K562 (cell line): Measurements from ENCODE around the gene DEDD. TPM values are rescaled to one million over a fixed set of nuclear protein-coding genes. Genes with fewer than 3 reads are reported as not detected.

Experiments used
- ARID1B ChIP-seq: fragments of 450-650 bp; IDR thresholded peaks from 2 replicates; pipeline ENCODE4 v1.6.1; 2016; ENCODE audit warnings: antibody characterized with exemption, mild to moderate bottlenecking, inconsistent platforms
- ARID4B ChIP-seq: sonication (generic); formaldehyde crosslinking; IDR thresholded peaks from 2 replicates; pipeline ENCODE4 v1.8.0; 2022; ENCODE audit warnings: mild to moderate bottlenecking, missing genetic modification reagents
- ASH1L ChIP-seq: fragments of 450-650 bp; IDR thresholded peaks from 2 replicates; pipeline ENCODE4 v1.6.1; 2018; ENCODE audit warnings: borderline replicate concordance, mild to moderate bottlenecking, low read depth; ENCODE audit not compliant: partially characterized antibody
- DIDO1 ChIP-seq: fragments of 450-650 bp; IDR thresholded peaks from 2 replicates; pipeline ENCODE4 v1.6.1; 2016; ENCODE audit warnings: low read depth, missing biosample characterization, missing genetic modification characterization
- DPF2 ChIP-seq: fragments of 450-650 bp; IDR thresholded peaks from 2 replicates; pipeline ENCODE4 v1.6.1; 2016
- E2F8 ChIP-seq: fragments of 450-650 bp; IDR thresholded peaks from 2 replicates; pipeline ENCODE4 v1.7.1; 2018; ENCODE audit warnings: mild to moderate bottlenecking, low read depth; ENCODE audit not compliant: partially characterized antibody
- FOXK2 ChIP-seq, 2 experiments: fragments of 450-650 bp; IDR thresholded peaks in 1 of 2; conservative IDR thresholded peaks in 1 of 2; 2 replicates each; pipeline ENCODE4 v1.6.1; 2016; ENCODE audit warnings: low read depth in 2 of 2, mild to moderate bottlenecking in 1 of 2
- GATAD2A ChIP-seq: fragments of 450-650 bp; IDR thresholded peaks from 2 replicates; pipeline ENCODE4 v1.6.1; 2017
- HDGF ChIP-seq: fragments of 450-650 bp; IDR thresholded peaks from 2 replicates; pipeline ENCODE4 v1.6.1; 2016
- KDM5B ChIP-seq: fragments of 200-600 bp; sonication (generic); IDR thresholded peaks from 2 replicates; pipeline ENCODE4 v1.6.1; 2012; ENCODE audit warnings: low read depth, mild to moderate bottlenecking, moderate library complexity, low read length, control low read depth, inconsistent platforms; ENCODE audit not compliant: insufficient replicate concordance
- NCOA1 ChIP-seq: fragments of 450-650 bp; IDR thresholded peaks from 2 replicates; pipeline ENCODE4 v1.6.1; 2016; ENCODE audit warnings: low read depth
- NCOA6 ChIP-seq: fragments of 450-650 bp; IDR thresholded peaks from 2 replicates; pipeline ENCODE4 v1.6.1; 2017; ENCODE audit warnings: mild to moderate bottlenecking
- NFYB ChIP-seq: IDR thresholded peaks from 2 replicates; pipeline ENCODE4 v1.6.1; 2011; ENCODE audit warnings: mild to moderate bottlenecking, moderate library complexity; ENCODE audit not compliant: insufficient read length; ENCODE audit errors: extremely low read depth
- OTX1 ChIP-seq: fragments of 450-650 bp; formaldehyde crosslinking; IDR thresholded peaks from 2 replicates; pipeline ENCODE4 v1.4.0; 2022; ENCODE audit warnings: mild to moderate bottlenecking
- POLR2G ChIP-seq: fragments of 200-400 bp; formaldehyde crosslinking; IDR thresholded peaks from 2 replicates; pipeline ENCODE4 v1.6.1; 2017; ENCODE audit warnings: low read depth, mild to moderate bottlenecking, antibody characterized with exemption, low read length, moderate library complexity
- SNIP1 ChIP-seq: fragments of 450-650 bp; IDR thresholded peaks from 2 replicates; pipeline ENCODE4 v1.7.1; 2017; ENCODE audit warnings: low read depth, mild to moderate bottlenecking
- USF2 ChIP-seq: sonication (generic); formaldehyde crosslinking; IDR thresholded peaks from 2 replicates; pipeline ENCODE4 v1.5.0; 2020; ENCODE audit warnings: missing genetic modification reagents
- ZNF280A ChIP-seq: fragments of 450-650 bp; IDR thresholded peaks from 2 replicates; pipeline ENCODE4 v1.6.1; 2018; ENCODE audit warnings: mild to moderate bottlenecking, low read depth; ENCODE audit not compliant: partially characterized antibody
- polyA plus RNA-seq, 8 experiments: library from polyadenylated mRNA; depleted of rRNA in 4 of 8; stranded (reverse) in 5 of 8; unstranded in 3 of 8; fragments of >200 nt; fragmentation: Nextera tagmentation in 2 of 8; fragmentation: Illumina TruSeq in 1 of 8; extraction: Ambion mirVana in 2 of 8; extraction: Trizol in 1 of 8; gene quantifications; 2 replicates each; pipeline versions ENCODE4 v1.2.1 to v1.2.3, GENCODE V29; 2011 to 2014; ENCODE audit warnings: inconsistent platforms in 1 of 8, missing spikeins in 1 of 8
- total RNA-seq, 7 experiments: library from RNA; depleted of rRNA in 6 of 7; stranded (reverse); fragments of >200 nt in 6 of 7; fragmentation: Illumina TruSeq in 2 of 7; extraction: Trizol in 2 of 7; gene quantifications; 2 replicates each; pipeline versions ENCODE4 v1.2.1 to v1.2.3, GENCODE V29; 2011 to 2021; ENCODE audit warnings: low replicate concordance in 1 of 7

Gene DEDD
- total and polyA plus RNA-seq, 9 of the 15 experiments (the other 6 are each of a cell fraction or from before 2014, with no cell fraction given), result 11.6 to 41.0 (median 16.8) TPM

- peak; percentile 7 for TF ChIP-seq OTX1 (CRISPR knock-in tag)
- peak; percentile 40 for TF ChIP-seq ASH1L
- TF ChIP-seq NFYB, result no peak
- TF ChIP-seq POLR2G, result no peak
- peak; percentile 59 for TF ChIP-seq ZNF280A
- TF ChIP-seq E2F8, result peak; percentile 24
- TF ChIP-seq KDM5B, result peak; percentile 16
- no peak for TF ChIP-seq NCOA6
- TF ChIP-seq NCOA1, result 0 out of 2 replicates have a peak, but pooled peaks have one; percentile 15
- TF ChIP-seq USF2 (CRISPR knock-in tag), result no peak
- TF ChIP-seq DIDO1, result peak; percentile 51; the same call in 1 of the 2 replicates
- 0 out of 2 replicates have a peak, but pooled peaks have one; percentile 13 for TF ChIP-seq SNIP1
- TF ChIP-seq HDGF, result peak; percentile 98
- TF ChIP-seq GATAD2A, result peak; percentile 44; the same call in 1 of the 2 replicates
- TF ChIP-seq ARID1B, result peak; percentile 54
- TF ChIP-seq DPF2, result peak; percentile 70; the same call in 1 of the 2 replicates
- peak; percentile 40 for TF ChIP-seq ARID4B
- peak in 1 of 2 experiments; percentile 55; a peak in 1 of 4 replicates for TF ChIP-seq FOXK2 (conservative IDR thresholded peaks at IDR 0.05 in 1 of 2, IDR thresholded peaks at IDR 0.05 in 1 of 2; ENCODE audit: low read depth in 2 of 2)
Measured at GRCh38 chr1:161131523-161132409, 701 bp downstream of the DEDD start (continued).
